UCSD-AML1 (cell line): ENCODE results near the gene SPEM3.

Experiments
- DNase-seq: peaks from one replicate; lab custom pipeline; 2025; ENCODE audit not compliant: unreplicated experiment; lab: John Stamatoyannopoulos, UW

SPEM3 gene

GRCh38 chr17:7403977-7404736 is 24.5 kb upstream of the SPEM3 start, which contains the start of gene TMEM256:
Gene TMEM256 (minus strand): TSS chr17:7404097. CDS start chr17:7404084, 13 bp downstream.
- DNase-seq, result peak; percentile 99

GRCh38 chr17:7404737-7405349 is 23.8 kb upstream of the SPEM3 start:
- DNase-seq, result peak; percentile 53

- DNase-seq, result no peak
Observed at GRCh38 chr17:7405350-7406234, 23.1 kb upstream of the SPEM3 start.

GRCh38 chr17:7406235-7406825 is 22.3 kb upstream of the SPEM3 start:
- no peak for DNase-seq

- DNase-seq, result no peak
Observed at GRCh38 chr17:7407082-7407481, 21.6 kb upstream of the SPEM3 start.

- no peak for DNase-seq
Observed at GRCh38 chr17:7407485-7408251, 21.0 kb upstream of the SPEM3 start, which contains the start of gene NLGN2. Gene NLGN2 (plus strand): TSS chr17:7407845. CDS start chr17:7408256, 411 bp downstream.

GRCh38 chr17:7408252-7408727 is 20.4 kb upstream of the SPEM3 start:
- DNase-seq, result no peak

GRCh38 chr17:7408863-7409262 is 19.8 kb upstream of the SPEM3 start:
- DNase-seq, result no peak

GRCh38 chr17:7409716-7410115 is 18.9 kb upstream of the SPEM3 start:
- no peak for DNase-seq

GRCh38 chr17:7410634-7411426 is 17.8 kb upstream of the SPEM3 start:
- DNase-seq, result no peak

- no peak for DNase-seq
Observed at GRCh38 chr17:7411427-7411750, 17.3 kb upstream of the SPEM3 start.

- no peak for DNase-seq
Observed at GRCh38 chr17:7413346-7413985, 15.2 kb upstream of the SPEM3 start.

- DNase-seq, result no peak
Observed at GRCh38 chr17:7414837-7415236, 13.8 kb upstream of the SPEM3 start.

- DNase-seq, result no peak
Observed at GRCh38 chr17:7415784-7416183, 12.9 kb upstream of the SPEM3 start.

- no peak for DNase-seq
Observed at GRCh38 chr17:7416323-7416722, 12.3 kb upstream of the SPEM3 start.

- no peak for DNase-seq
Observed at GRCh38 chr17:7417056-7417655, 11.5 kb upstream of the SPEM3 start.

- no peak for DNase-seq
Observed at GRCh38 chr17:7418472-7419152, 10.0 kb upstream of the SPEM3 start.
